GM21619 (cell line): ENCODE measurements around the gene EIF2AK2.

Experiments used
- ATAC-seq: cut with Tn5 transposase; IDR thresholded peaks from one replicate; pipeline ENCODE4 v1.9.1; 2021; ENCODE audit not compliant: unreplicated experiment

The EIF2AK2 gene

DNA sequence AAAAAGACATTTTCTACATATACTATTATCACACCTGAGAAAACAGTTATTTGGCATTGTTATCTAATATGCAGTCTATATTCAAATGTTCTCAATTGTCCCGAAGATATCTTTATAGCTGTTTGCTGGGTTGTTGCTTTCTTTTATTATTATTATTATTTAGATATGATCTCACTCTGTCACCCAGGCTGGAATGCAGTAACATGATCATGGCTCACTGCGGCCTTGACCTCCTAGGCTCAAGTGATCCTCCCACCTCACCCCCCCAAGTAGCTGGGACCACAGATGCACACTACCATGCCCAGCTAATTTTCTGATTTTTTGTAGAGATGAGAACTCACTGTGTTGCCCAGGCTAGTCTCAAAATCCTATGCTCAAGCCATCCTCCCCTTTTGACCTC is 52.6 kb downstream of the EIF2AK2 start:
- ATAC-seq: no peak

DNA sequence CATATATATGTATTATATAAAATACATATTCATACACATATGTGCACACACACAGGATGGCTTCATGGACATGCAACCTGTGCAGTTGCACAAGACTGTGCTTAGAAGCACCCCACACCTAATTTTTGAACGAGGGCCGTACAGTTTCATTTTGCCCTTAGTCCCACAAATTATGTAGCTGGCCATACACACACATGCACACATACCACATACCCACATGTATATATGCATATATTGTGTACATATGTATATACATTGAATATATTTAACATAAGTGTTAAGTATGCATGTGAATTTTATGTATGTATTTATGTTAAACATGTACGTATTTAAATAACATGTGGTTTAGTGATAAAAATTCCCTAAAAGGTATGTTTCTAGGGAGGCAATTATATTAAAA is 54.2 kb downstream of the EIF2AK2 start:
- no peak for ATAC-seq

DNA sequence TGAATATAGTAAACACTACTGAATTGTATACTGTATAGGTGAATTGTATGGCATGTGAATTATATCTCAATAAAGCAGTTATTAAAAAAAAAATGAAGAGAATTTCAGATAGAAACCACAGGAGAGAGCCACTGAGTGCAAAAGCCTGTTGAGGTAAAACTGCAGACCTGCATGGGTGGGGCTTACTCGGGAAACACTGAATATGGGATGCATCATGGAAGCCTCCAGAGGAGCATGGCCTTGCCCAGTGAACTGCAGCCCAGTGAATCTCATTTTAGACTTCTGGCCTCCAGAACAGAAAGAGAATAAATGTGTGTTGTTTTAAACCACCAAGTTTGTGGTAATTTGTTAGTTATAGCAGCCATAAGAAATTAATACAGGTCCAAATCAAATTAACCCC is 56.7 kb downstream of the EIF2AK2 start:
- no peak for ATAC-seq

GRCh38 chr2:37098416-37099118 is 58.2 kb downstream of the EIF2AK2 start:
- no peak for ATAC-seq

- no peak for ATAC-seq
Measured at GRCh38 chr2:37096568-37096967, 60.2 kb downstream of the EIF2AK2 start.

DNA sequence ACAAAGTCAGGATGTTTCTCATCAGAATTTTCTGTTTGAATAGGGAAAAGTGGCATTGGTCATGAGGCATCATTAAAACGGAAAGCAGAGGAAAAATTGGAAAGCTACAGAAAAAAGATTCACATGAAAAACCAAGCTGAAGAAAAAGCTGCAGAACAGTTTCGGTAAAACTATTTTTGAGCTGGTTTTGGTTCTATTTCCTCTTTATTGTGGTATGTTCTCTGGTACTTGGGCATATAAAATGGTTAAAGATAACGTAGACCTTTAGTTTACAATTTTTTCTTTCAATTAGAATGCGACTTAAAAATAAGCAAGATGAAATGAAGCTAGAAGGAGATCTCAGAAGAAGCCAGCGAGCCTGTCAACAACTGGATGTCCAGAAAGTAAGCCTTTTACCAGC is 64.9 kb downstream of the EIF2AK2 start:
- no peak for ATAC-seq

DNA sequence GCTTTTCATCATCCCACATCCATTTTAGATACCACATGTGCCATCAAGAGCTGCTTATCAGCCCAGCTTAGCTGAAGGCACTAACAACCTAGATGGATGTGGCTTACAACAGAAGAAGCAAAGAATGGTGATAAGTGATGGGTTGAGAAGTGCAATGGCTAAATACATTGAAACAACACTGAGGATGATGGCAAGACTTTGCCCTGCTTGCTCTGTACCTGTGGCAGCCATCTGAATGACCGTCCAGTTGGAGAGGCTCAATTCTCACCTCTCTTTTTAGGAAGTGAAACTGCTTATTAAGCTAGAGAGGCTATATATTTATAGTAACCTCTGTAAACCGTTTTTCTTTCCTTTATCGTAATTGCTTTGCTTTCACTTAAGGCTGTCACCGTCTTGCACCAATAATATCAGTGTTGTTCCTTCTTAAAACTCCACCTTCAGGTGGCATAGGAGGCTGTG is 66.7 kb downstream of the EIF2AK2 start:
- peak; percentile 86 for ATAC-seq

DNA sequence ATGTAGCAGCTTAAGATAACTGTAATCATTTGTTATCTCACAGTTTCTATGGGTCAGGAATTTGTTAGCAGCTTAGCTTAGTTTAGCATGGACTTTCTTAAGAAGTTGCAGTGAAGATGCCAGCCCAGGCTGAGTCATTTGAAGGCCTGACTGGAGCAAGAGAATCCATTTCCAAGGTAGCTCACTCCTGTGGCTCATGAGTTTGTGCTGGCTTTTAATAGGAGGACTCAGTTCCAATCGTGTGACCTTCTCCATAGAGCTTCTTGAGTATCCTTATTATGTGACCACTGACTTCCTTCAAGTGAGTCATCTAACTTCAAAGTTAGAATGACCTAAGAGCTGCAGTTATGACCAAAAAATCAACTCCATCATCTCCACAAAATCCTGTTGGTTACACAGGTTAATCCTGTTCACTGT is 71.0 kb downstream of the EIF2AK2 start:
- no peak for ATAC-seq

- ATAC-seq: no peak
Measured at GRCh38 chr2:37084797-37085196, 72.0 kb downstream of the EIF2AK2 start.

GRCh38 chr2:37083873-37084794 is 72.6 kb downstream of the EIF2AK2 start, which contains the start of the genes GPATCH11 and HEATR5B:
TSS of gene GPATCH11 (plus strand) at chr2:37084518. CDS start at chr2:37088382, 3,864 bp downstream.
TSS of gene HEATR5B (minus strand) at chr2:37084372. CDS start at chr2:37083414, 958 bp downstream.
- ATAC-seq: peak; percentile 76

GRCh38 chr2:37080689-37081088 is 76.1 kb downstream of the EIF2AK2 start:
- no peak for ATAC-seq

- ATAC-seq: no peak
Measured at GRCh38 chr2:37080266-37080665, 76.5 kb downstream of the EIF2AK2 start.

GRCh38 chr2:37070931-37071330 is 85.8 kb downstream of the EIF2AK2 start:
- no peak for ATAC-seq

DNA sequence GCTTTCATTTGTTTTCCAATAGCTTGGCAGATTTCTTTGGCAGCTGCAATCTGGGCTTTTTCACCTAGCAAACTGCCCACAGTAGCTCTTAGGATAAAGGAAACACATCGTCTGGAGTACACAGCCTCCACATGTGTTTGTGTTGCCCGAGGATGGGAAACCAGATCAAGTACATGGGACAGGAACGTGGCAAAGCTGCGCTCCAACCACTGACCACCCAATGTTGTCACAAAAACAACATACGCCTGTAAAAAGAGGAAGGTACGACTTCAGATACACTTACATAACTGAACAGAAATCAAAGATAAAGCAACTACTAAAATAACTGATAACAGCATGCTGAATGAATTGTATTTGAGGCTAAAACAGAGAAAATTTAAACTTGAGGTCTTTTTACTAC is 88.1 kb downstream of the EIF2AK2 start:
- no peak for ATAC-seq

GRCh38 chr2:37061776-37062175 is 95.0 kb downstream of the EIF2AK2 start:
- no peak for ATAC-seq

GRCh38 chr2:37061013-37061711 is 95.6 kb downstream of the EIF2AK2 start:
- ATAC-seq: no peak

GRCh38 chr2:37060446-37060845 is 96.3 kb downstream of the EIF2AK2 start:
- ATAC-seq: no peak

DNA sequence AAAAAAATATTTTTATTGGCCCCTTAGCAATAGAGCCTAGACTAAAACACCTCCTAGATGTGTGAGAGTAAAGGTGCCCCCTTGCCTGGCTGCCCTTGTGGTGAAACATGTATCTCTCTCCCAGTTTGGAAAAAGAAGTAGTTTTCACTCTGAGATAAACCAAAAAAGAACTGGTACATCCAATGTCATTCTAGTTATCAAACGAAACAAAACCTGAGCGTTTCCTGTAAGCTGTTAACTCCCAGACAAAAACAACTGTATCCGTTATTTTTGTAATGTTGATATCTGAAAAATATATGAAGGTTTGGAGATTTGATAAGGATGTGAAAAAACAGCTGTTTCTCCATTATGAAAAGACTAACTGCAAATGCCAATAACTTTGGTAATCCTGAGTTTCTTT is 96.9 kb downstream of the EIF2AK2 start:
- no peak for ATAC-seq

DNA sequence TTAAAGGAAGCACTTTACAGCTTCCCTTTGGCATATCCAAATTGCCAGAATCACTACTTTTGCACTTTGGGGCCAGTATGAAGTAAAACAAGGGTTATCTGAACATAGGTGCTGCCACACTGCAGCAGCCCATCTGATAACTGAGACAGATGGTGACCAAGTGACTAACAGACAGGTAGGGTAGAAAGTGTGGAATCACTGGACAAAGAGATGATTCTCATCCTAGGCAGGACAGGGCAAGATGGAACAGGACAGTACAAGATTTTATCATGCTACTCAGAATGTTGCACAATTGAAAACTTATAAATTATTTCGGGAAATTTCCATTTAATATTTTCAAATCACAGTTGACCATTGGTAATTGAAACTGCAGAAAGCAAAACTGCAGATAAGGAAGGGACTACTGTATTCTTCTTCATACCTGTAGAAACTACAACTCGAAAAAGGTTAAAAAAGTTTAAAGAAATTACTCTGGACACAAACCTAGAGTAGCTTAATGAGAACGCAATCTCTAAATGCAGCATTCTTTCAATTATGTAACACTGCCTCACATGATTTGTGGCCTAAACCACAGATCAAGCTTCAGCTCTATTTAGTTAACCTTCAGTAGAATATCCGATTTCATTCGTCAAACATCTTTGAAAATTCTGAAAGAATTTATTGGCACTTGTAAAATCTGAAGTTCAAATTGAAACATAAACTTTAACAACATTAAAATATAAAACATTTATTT is 104.0 kb downstream of the EIF2AK2 start:
- ATAC-seq: no peak
